Activated gamma-delta T cell treated with Interleukin-2 at 50 U/mL for 16 hours (primary cell): ENCODE data around the gene RUVBL2.
A peak's percentile ranks its signal among the peaks of the same experiment; 100 is the strongest.

Experiments used
- DNase-seq: peaks from one replicate; pipeline ENCODE4 v3.0.0-alpha.2; 2020

Gene RUVBL2

GRCh38 chr19:48964205-48965039 is 29.3 kb upstream of the RUVBL2 start:
- DNase-seq: no peak

- peak; percentile 91 for DNase-seq
Observed at GRCh38 chr19:48965040-48965805, 28.5 kb upstream of the RUVBL2 start, which contains the start of gene FTL. Gene FTL, plus strand, starts transcription at chr19:48965309. Its CDS starts 199 bp downstream, at chr19:48965508.

- peak; percentile 84 for DNase-seq
Observed at GRCh38 chr19:48965806-48966540, 27.7 kb upstream of the RUVBL2 start.

GRCh38 chr19:48966541-48967345 is 26.9 kb upstream of the RUVBL2 start:
- no peak for DNase-seq

GRCh38 chr19:48967346-48968178 is 26.1 kb upstream of the RUVBL2 start:
- no peak for DNase-seq

GRCh38 chr19:48968179-48968661 is 25.5 kb upstream of the RUVBL2 start:
- DNase-seq: no peak

GRCh38 chr19:48968813-48969218 is 24.9 kb upstream of the RUVBL2 start:
- no peak for DNase-seq

- DNase-seq: no peak
Observed at GRCh38 chr19:48969276-48970138, 24.2 kb upstream of the RUVBL2 start.

GRCh38 chr19:48970139-48970766 is 23.4 kb upstream of the RUVBL2 start:
- no peak for DNase-seq

GRCh38 chr19:48970923-48971395 is 22.7 kb upstream of the RUVBL2 start:
- DNase-seq: peak; percentile 83

GRCh38 chr19:48975947-48976847 is 17.5 kb upstream of the RUVBL2 start:
- no peak for DNase-seq

- DNase-seq: no peak
Observed at GRCh38 chr19:48977061-48977460, 16.6 kb upstream of the RUVBL2 start.

- no peak for DNase-seq
Observed at GRCh38 chr19:48982280-48982679, 11.4 kb upstream of the RUVBL2 start.

- no peak for DNase-seq
Observed at GRCh38 chr19:48985711-48986110, 8.0 kb upstream of the RUVBL2 start.

GRCh38 chr19:48986211-48986610 is 7.5 kb upstream of the RUVBL2 start:
- no peak for DNase-seq

- no peak for DNase-seq
Observed at GRCh38 chr19:48987323-48987722, 6.4 kb upstream of the RUVBL2 start.

- DNase-seq: no peak
Observed at GRCh38 chr19:48988286-48988685, 5.4 kb upstream of the RUVBL2 start.

GRCh38 chr19:48988860-48989259 is 4.8 kb upstream of the RUVBL2 start:
- DNase-seq: no peak
